Activated naive CD4-positive, alpha-beta T cell (primary cell): ENCODE data around the gene CIB1.

Source experiments
- DNase-seq, 4 experiments: peaks; one replicate each; lab custom pipeline; 2025; lab: John Stamatoyannopoulos, UW

Gene CIB1

DNA sequence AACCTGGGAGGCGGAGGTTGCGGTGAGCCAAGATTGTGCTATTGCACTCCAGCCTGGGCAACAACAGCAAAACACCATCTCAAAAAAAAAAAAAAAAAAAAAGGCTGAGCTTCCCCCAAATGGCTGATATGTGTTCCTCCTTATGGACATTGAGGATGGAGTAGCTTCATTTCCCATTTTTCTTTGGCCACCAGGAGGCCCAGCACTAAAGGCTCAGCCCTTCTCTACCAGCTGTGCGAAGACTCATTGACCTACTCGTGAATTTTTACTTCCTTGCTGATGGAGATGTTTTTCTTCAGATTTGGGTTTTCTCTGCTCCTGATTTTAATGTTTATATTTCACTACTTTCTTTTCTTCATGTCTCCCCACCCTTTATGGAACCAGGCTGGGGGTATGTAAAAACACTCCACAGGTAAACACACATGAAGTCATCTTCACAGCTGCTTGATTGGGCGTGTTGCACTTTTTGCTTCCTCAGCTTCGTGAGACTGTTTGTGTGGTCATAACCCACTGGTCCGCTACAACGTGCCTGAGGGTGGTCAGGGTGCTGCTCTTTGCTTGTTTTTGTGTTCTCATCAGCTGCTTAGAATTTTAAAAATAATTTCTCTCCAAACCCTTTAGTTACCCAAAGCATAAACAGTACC is 19.1 kb downstream of the CIB1 start:
- DNase-seq = no peak

DNA sequence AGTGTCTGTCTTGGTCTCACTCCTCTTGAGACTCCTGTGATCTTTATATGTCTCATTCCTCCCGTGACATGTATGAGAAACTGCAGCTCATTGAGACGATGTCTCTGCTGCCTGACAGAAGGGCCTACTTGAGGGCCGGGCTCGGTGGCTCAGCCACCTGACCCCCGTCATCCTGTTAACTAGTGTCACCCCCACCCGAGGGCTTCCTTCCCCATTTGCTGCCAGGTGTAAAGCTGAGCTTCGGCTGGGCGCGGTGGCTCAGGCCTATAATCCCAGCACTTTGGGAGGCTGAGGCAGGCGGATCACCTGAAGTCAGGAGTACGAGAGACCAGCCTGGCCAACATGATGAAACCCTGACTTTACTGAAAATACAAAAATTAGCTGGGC is 19.9 kb downstream of the CIB1 start:
- no peak for DNase-seq

DNA sequence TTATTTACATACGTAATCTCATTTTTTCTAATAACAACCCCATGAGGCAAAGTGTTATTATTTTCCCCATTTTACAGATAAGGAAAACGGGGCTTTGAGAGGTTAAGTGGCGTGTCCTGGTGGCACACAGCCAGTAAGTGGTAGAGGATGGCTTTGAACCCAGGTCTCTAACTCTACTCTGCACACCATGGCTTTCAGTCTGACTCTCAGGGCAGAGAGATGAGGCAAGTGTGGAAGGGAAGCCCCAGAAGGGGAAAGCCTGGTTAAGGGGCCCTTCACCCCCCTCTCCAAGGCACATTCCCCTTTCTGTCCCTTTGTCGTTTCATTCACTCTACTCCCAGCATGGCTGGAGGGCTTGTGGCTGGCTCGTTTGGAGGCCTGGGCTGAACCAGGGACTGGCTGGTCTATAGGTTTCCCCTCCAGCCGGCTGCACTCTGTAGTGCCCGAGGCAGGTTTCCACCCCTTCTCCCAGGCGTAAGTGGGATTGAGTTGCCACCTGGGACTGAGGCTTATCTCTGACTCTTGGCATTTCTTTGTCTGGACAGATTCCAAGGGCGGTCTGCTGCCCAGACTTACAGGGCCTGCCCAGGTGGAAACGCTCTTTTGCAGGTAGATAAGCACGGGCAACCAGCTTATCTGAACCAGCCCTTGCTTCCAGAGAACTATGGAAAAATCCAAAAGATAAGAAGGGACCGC is 20.5 kb downstream of the CIB1 start:
- DNase-seq = no peak

DNA sequence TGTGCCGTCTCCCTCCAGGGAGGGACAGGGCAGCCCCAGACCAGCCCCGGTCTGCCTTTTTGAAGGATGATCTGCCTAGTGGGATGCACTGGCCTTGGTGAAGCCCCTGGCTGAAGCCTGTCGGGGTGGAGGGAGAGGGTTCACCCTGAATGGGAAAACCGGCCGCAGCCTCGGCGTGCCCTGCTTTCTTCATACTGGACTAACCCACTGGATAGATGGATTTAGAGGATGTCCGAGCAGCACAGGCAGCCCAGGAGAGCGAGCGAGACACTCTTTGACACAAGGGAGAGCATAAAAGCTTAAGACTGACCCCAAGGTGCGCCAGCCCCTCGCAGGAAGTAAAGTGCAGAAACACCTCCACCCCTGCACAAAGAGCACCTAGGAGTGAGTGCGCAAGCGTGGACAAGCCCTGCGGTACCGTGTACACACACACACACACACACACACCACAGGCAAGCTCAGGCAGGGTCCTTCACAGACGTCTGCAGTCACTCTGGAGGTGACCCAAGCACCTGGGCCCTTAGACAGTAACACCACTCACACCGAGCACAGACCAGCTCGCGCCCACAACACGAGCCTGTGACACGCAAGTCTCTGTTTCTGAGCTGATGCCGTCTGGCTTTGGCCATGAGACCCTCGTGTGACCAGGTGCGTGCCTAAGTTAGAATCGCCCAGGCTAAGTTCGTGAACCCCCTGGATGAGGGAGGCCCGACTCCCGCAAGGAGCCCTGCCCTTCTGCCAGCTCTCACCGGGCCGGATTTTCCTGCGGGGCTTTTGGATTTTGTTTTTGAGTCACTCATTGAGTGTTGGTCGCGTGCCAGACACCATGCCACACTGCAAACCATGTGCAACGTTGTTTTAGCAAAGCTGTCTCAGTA is 21.3 kb downstream of the CIB1 start:
- DNase-seq = no peak

DNA sequence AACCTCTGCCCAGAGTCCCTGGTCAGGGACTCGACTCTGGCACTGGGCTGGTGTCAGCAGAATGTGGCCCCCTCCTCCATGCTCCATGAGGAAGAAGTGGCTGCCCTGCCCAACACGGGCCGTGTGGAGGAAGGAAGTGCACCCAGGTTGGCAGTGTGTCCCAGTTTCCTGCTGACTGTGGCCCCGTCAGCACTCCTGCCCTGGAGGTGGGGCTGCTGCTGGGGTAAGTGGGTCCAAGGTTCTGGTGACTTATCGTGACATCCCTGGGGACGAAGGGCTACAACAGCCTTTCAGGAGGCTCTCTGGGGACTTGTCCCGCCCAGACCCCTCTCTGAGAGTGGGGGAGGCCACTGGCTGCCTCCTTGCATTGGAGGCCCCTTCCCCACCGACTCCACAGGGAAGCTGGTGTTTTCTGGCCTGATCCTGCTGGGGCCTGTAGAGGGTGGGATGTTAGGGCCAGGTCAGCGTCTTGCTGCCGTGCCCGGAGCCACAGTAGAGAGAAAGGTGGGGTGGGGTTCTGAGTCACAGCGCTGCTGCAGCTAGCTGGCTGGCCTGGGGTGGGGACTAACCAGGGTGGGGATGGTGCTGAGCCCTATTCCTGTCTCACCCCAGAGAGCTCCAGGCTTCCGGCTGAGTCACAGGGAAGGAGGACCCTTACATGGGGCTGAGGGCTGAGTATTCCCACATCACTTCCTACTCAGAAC is 22.1 kb downstream of the CIB1 start:
- DNase-seq = no peak

GRCh38 chr15:90211009-90211408 is 22.7 kb downstream of the CIB1 start:
- DNase-seq = no peak

- DNase-seq = no peak
Measured at GRCh38 chr15:90210593-90210992, 23.1 kb downstream of the CIB1 start.

DNA sequence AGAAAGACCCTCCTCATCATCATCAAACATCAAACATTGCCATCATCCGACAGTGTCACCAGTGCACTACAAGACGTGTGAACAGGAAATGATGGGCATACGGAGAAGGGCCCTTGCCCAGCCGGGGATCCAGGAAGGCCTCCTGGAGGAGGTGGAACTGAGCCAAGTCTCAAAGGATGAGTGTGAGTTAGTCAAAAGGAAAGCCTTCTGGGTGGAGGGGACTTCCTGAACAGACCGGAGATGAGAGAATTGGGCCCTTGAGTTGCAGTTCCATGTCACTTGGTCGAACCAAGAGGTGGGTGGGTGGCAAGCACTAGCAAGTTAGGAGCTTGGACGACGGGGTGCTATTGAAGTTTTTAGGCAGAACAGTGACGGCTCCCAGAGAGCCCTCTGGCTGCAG is 24.1 kb downstream of the CIB1 start:
- no peak for DNase-seq

- no peak for DNase-seq
Measured at GRCh38 chr15:90208356-90208755, 25.4 kb downstream of the CIB1 start.

DNA sequence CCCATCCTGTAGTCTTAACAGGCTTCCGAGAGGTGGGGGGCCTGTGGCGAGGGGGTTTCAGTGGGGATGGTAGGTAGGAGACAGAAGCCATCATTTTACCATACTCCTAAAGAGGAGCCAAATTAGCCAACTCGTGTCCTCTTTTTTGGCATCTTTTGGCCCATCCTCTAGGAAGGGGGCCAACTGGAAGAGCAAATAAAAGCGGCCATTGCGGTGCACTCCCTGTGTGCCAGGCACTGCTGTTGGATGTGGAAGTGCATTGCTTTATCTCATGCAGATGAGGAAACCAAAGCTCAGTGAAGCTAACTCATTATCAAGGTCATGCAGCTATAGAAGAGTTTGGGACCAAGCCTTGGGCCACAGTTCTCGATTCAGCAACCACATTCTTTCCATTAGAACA is 26.5 kb downstream of the CIB1 start:
- no peak for DNase-seq

- DNase-seq = no peak
Measured at GRCh38 chr15:90205886-90206285, 27.9 kb downstream of the CIB1 start.

DNA sequence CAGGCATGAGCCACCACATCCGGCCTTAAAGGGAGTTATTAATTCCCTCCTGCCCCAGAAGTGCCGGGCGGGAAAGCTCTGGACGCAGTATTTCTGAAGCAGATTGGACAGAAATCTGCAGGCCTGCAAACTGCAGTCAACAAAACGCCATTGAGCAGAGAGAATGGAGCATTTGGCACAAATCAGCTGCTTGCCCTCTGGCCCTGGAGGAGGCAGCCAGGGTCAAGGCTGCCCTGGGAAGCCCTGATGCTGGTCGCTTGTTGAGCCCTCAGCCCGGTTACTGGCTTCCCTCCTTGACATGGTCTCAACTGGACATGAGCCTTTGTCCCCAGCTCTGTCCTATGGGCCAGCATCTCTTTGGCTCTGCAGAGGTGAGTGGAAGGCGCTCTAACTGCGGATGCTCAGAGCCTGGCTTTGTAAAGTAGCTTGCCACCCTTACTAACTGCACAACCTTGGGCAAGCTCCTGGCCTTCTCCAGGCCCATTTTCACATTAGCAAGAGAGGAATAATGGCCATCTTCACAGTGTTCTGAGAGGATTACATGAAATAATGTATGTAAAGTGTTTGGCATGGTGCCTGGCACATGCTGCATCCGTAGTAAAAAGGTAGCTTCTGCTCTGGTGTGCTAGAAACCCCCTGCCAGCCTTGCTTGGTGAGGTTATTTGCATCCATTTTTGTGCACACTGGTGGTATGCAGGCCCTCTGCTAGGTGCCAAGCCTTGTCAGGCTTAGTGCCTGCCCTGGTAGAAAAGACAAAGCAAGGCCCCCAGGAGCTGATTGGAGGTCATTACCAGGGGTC is 28.5 kb downstream of the CIB1 start:
- DNase-seq = no peak

DNA sequence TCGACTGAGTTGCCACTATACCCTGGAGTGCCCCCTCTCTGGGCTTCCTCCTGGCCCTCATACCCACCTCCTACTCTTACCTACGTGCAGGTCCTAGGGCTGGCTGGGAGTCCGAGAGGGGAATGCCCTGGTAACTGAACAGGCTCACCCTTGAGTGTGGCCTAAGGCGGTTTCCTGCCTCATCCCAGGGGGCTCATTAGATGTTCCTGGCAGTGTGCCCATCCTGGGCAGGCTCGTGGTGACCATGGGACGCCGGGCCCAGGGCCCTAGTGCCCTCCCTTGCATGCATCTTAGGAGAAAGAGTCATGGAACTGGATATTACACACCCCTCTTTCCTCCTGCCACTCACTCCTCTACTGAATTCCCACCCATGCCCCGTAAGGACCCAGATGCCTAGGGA is 29.8 kb downstream of the CIB1 start:
- DNase-seq = no peak

GRCh38 chr15:90203473-90203872 is 30.3 kb downstream of the CIB1 start:
- DNase-seq = no peak

DNA sequence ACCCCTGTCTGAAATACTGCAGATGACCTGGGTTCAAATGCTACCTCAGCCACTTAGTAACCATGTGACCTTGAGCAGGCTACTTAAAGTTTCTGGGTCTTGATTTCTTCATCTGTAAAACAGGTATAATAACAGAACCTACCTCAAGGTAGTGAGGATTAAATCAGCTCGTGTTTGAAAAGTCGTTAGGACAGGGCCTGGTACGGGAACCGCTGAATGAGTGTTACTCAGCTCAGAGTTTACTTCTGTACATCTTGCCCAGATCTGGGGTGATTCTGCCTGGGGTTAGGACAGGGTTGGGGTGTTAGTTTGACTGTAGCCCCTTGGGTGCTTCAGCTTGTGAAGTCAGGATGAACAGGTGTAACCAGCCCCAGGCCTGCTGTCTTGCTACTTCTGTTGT is 30.8 kb downstream of the CIB1 start:
- DNase-seq = no peak

DNA sequence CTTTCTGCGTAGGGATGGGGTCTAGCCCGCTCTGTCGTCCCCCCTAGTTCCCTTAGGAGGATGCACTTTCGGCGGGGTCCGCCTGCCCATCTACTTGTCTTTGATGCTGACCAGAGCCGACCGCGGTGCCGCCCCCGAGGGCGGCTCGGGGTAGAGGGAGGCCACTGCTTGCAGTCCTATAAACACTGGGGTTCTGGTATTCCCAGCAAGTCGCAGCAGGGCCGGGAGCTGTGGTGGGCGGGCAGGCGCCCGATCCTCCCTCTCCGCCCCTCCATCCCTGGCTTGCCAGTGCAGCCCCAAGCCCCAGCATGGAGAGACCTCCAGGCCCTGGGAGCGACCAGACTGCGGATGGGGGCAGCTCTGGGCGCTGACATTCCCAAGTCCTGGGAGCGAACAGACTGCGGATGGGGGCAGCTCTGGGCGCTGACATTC is 31.8 kb downstream of the CIB1 start:
- DNase-seq = no peak

DNA sequence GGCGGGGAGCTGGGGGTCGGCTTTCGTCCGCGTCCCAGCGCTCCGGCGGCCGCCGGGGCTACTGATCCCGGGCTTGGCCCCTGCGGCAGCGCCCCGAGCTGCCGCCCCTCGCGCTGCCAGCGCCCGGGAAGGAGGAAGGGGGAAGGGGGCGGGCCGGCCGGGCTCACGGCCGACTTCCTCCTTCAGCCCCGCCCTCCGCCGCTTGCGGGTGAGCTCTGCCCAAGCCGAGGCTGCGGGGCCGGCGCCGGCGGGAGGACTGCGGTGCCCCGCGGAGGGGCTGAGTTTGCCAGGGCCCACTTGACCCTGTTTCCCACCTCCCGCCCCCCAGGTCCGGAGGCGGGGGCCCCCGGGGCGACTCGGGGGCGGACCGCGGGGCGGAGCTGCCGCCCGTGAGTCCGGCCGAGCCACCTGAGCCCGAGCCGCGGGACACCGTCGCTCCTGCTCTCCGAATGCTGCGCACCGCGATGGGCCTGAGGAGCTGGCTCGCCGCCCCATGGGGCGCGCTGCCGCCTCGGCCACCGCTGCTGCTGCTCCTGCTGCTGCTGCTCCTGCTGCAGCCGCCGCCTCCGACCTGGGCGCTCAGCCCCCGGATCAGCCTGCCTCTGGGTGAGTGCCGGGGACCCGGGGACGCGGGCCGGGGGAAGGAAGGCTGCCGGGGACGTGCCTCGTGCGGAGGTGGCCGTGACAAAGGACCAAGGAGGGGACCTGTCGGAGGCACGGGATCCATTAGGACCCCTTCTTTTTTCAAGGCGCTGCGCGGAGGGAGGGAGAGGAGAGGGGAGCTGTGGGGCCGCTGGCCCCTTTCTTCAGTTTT is 32.4 kb downstream of the CIB1 start, which contains the start of gene SEMA4B:
Gene SEMA4B (plus strand): TSS at position 201 of the 814 bp plus-strand sequence. CDS start 249 bp downstream, at position 450.
- DNase-seq = peak in 3 of 4 experiments; percentile 27 to 69 (median 39)

- DNase-seq = no peak
Measured at GRCh38 chr15:90200534-90201129, 33.1 kb downstream of the CIB1 start.

DNA sequence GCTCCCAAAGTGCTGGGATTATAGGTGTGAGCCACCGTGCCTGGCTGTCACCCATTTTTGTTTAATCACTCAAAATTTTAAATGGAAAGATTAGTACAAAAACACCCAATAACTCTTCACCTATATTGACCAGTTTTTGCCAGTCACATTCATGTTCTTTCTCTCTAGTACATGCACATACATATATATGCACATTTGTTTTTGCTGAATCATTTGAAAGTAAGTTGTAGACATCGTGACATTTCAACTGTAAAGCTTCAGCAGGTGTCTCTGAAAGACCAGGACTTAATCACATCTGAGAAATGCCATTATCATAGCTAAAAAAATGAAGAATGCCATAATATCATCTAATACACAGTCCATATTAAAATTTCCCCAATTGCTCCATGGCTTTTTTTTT is 39.1 kb downstream of the CIB1 start:
- DNase-seq = no peak
